Kidney glomerular epithelial cell (primary cell): Measurements from ENCODE around the gene PALLD.
"Not testable (repeated sequence)": the region's sequence is repeated elsewhere in the genome, so short reads cannot be mapped to it uniquely, and the experiment has no call there.

ENCODE experiments used
- DNase-seq: peaks from one replicate; lab custom pipeline; 2025; lab: John Stamatoyannopoulos, UW

The PALLD gene

GRCh38 chr4:168491563-168491962, 5.3 kb upstream of the PALLD start:
- no peak for DNase-seq

GRCh38 chr4:168498251-168498650, 1.4 kb downstream of the PALLD start:
- DNase-seq = no peak

DNA sequence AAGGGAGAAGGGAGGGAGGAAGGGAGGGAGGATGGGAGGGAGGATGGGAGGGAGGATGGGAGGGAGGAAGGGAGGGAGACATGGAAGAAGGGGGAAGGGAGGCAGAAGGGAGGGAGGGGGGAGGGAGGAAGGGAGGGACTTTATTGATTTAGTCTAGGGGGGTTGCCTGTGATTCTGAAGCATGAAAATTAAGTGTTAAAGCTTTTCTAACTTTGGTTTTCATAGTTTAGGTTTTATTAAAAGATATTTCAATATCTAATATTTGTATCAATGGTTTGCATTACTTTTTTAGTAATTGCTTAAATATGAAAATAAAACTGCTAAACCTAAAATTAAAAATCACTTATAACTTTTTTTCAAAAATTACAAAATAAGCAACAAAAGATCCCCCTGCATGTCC, 2.4 kb downstream of the PALLD start:
- DNase-seq = no peak

- DNase-seq = no peak
Measured at GRCh38 chr4:168501407-168501806, 4.6 kb downstream of the PALLD start.

DNA sequence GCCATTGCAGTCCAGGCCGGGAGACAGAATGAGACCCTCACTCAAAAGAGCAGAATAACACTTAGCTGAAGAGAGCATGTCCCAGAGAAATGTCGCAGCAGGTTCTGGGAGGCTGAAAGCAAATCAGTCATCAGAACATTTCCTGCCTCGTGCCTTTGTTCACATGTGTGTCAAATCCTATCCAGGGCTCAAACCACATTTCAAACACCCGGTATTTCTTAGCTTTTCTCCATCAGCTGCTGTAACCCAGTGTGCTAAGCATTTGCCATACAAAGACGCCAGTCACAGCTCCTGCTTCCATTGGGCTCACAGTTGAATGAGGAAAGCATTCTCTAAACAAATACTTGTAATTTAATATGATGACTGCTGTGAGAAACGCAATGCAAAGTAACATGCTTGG, 6.0 kb downstream of the PALLD start:
- DNase-seq = no peak

DNA sequence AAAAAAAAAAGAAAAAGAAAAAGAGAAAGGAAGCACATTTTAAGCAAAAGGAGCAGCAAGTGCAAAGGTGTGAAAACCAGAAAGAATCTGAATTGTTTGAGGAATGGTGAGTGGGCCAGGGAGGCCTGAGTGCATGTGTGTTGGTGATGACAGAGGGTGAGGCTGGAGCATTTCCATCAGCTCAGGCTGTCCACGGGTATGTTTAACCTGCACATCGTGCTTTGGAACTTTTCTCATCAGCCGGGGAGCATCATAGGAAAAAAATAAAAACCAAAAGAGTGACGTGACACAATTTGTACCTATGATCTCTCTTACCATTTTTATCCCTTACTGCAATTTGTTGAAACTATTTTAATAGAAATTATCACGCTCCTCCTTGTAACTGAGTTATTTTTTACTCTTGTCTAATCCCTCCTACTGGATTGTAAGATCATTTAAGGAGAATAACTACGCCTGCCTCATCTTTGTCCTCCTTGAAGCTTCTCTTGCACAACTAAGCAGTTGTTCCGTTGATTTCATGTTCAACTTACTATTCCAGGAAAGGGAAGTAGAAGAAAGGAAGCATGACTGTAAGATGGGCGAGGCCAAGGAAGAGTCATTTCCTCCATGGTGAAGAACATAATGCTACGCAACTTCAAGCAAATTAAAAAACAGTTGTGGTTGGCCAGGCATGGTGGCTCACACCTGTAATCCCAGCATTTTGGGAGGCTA, 7.0 kb downstream of the PALLD start:
- DNase-seq = no peak

DNA sequence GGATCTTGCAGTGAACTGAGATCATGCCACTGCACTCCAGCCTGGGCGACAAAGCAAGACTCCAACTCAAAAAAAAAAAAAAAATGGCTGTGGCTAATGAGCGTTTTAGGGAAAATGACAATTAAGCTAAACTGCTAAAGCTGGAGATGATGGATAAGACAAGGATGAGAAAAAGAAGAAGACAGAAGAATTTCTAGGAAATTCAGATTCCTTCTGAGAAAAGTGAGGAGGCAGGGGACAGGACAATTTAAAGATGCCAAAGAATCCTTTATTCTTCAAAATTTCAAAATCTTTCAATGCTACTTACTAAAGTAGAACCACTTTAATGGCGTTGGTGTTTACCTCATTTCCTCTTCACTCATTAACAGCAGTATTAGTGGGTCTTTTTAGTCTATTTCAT, 7.7 kb downstream of the PALLD start:
- DNase-seq = no peak

DNA sequence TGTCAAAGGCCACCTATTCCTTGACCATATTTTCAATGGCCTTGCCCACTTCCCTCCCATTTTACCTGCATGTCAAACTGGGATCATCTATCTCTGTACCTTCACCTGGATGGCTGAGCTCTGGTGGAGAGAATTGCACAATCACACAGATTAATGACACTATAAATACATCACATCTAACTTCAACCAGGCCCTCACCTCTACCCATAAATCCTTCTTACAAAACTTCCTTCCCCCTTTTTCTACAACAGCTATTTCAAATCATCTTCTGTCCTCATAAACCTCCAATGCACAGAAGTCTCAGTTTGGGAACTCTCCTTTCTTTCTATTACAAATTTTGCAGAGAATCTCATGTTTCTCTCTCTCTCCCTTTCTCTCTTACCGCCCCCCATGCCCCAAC, 9.2 kb downstream of the PALLD start:
- no peak for DNase-seq

- no peak for DNase-seq
Measured at GRCh38 chr4:168507178-168507815, 10.4 kb downstream of the PALLD start.

- DNase-seq = no peak
Measured at GRCh38 chr4:168508683-168509082, 11.8 kb downstream of the PALLD start.

GRCh38 chr4:168509786-168510185, 12.9 kb downstream of the PALLD start:
- DNase-seq = peak; percentile 27

DNA sequence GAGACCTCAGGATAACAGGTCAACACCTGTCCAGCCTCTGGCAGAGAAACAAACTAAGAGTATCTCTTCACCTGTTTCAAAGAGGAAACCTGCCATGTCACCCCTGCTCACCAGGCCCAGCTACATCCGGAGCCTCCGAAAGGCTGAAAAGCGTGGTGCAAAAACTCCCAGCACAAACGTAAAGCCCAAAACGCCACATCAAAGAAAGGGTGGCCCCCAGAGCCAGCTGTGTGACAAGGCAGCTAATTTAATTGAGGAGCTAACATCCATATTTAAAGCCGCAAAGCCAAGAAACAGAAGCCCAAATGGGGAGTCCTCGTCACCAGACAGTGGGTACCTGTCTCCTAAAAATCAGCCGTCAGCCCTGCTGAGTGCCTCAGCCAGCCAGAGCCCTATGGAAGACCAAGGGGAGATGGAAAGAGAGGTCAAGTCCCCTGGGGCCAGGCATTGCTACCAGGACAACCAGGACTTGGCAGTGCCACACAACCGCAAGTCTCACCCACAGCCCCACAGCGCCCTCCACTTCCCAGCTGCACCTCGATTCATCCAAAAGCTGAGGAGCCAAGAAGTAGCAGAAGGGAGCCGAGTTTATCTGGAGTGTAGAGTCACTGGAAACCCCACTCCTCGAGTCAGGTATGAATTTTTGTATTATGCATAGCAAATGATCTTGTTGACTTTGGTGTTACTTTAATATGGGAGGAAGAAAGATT, 15.1 kb downstream of the PALLD start:
- no peak for DNase-seq

- DNase-seq = not testable (repeated sequence)
Measured at GRCh38 chr4:168513826-168514225, 17.0 kb downstream of the PALLD start.

DNA sequence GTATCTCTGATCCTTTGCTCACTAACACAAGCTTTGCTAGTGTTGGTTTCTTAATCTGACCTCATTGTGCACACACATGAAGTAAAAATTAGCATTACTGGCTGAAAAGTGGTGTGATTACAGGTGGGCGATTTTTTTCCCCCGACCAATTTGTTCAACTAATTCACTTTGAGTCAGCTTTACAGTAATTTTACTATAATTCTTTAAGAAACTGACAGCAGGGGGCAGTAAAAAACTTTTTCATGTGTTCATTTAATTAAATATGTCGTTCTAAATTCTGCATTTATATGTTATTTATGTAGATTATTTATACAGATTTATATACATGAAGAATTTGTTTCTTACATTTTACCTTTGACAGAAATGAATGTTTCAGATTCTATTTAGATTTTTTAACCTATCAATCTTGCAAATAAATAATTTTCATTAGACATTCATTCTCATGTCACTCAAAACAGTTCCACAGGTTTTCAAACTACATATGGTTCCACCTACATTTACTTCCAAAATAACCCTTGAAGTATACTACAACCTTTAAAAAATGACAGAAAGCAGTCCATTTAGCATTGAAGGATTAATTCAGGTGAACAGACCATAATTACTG, 17.5 kb downstream of the PALLD start:
- DNase-seq = peak; percentile 29

GRCh38 chr4:168515222-168516011, 18.6 kb downstream of the PALLD start:
- DNase-seq = no peak

GRCh38 chr4:168516841-168517240, 20.0 kb downstream of the PALLD start:
- DNase-seq = no peak

- DNase-seq = no peak
Measured at GRCh38 chr4:168519576-168519975, 22.7 kb downstream of the PALLD start.

GRCh38 chr4:168521721-168522120, 24.9 kb downstream of the PALLD start:
- no peak for DNase-seq

- no peak for DNase-seq
Measured at GRCh38 chr4:168522356-168522755, 25.5 kb downstream of the PALLD start.

DNA sequence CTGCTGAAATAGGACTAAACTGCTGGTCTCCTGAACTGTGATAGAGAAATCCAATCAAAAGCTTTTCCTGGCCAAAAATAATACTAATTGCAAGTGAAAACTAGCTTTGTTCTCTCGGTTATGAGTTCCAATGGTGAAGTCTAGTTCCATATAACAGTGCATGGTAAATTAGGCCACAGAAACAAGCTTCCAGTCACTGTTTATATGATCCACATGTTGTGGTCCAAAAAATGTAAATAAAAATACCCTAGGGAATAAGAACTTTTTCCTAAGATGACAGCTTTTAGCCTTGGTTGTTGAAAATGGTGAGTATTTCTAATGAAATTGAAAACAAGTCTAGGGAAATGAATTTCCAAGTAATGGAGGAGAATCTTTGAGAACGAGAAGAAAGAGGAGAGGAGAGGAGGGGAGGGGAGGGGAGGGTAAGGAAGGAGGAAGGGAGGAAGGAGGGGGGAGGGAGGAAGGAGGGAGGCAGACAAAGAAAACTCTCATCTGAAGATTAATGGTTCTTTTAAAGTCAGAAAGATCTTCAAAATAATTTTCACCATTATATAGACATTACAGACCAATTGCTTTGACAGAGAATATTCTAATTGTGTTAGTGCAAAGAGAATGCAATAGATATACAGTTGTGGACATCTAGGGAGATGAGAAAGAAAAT, 26.1 kb downstream of the PALLD start:
- DNase-seq = no peak

GRCh38 chr4:168524006-168524405, 27.2 kb downstream of the PALLD start:
- DNase-seq = peak; percentile 63
